Kidney capillary endothelial cell (primary cell): ENCODE data around the gene MYLK.
A peak's percentile ranks its signal among the peaks of the same experiment; 100 is the strongest.
"Not testable (repeated sequence)": the region's sequence is repeated elsewhere in the genome, so short reads cannot be mapped to it uniquely, and the experiment has no call there.

ENCODE experiments used
- DNase-seq: peaks from one replicate; pipeline ENCODE4 v3.0.0-alpha.2; 2018; ENCODE audit warnings: low spot score

Gene MYLK

DNA sequence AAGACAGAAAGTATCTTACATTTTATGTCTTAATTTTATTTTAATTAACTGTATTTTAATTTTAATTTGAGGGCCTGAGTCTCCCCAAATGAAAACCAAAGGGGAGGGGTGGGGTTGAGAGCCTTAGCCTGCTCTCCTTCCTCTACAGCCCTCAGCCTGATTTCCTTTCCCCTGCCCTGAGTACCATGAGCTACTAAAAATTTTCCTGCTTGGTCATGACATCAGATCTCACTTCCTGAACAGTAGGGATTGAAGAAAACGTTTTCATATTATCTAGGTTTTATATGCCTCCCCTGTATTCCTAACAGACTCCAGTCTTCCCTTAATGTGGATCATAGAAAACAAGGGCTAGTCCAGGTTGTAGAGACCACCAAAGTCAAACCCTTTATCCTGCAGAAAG, 133.9 kb downstream of the MYLK start:
- peak; percentile 20 for DNase-seq

DNA sequence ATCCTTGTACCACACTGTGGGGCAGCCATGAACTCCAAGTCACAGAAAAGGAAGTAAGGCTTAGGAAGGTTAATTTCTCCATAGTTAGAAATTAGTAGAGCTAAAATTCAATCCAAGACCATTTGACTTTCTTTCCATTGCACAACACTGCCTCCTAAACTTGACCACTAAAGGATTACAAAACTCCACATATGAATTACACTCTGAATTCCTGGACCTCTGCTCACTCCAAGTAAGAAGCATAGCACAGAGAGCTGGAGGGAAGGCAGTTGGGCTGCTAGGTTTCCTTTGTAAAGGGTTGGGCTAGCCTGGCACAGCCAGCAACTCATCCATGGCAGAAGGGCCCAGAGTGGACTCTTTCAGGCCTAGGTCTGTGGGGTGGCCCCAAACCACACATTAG, 134.4 kb downstream of the MYLK start:
- no peak for DNase-seq

DNA sequence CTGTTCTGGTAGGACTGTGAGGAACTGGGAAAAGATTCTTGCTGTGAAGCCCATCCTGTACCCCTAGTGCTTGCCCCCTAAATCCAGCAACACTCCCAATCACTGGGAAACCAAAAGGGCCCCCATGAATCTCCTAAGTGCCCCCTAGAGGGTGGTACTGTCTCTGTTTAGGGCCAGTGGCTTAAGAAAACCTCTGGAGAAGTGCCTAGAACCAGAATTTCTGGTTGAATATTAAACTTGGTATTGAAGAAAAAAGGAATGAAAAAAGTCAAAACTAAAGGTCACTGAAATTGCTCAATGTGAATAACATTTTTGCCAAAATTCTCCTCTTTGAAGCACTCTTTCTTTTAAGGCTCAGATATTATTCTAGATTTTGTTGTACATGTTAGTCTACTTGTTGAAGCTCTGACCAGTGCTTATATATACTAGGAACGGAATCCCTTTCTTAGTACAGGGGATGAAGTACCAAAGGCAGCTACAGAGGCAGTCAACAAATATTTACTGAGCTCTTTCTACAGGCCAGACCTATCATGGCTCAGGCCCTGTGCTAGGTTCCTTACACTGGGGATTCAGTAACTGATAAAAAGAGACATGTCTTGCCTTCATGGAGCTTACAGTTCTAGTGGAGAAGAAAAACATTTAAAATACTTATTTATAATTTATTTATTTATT, 138.8 kb downstream of the MYLK start:
- no peak for DNase-seq

DNA sequence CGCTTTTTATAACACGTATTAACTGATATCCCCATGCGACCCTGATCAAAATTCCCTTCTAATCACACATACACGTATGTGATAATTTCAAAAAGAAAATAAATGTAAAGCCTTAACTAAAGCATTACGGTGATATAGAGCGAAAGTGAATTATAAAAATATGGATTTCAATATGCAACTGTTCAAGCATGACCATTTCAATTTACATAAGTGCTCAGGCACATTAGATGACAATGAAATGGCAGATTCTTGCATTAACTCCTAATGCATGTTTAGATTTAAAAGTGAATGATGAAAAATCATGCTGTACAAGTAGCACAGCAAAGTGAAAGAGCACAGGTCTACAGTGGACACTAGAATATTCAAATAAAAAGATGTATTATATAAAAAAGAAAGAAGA, 140.1 kb downstream of the MYLK start:
- no peak for DNase-seq

DNA sequence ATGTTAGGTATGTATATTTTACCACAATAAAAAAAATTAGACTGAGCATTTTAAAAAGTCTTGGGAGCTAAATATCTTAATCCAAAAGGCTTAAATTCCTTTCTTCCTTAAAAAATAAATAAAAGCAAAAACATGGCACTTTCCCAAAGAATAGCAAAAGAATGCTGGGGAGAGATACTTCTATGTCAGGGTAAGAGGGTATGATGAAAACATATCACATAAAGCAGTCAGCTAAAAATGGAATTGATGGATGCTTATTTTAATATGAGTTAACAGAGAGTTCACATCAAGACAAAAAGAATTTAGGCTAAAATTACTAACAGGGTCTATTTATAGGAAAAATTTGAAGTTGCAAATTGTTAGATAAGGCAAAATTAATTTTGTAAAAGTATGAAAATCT, 141.0 kb downstream of the MYLK start:
- no peak for DNase-seq

DNA sequence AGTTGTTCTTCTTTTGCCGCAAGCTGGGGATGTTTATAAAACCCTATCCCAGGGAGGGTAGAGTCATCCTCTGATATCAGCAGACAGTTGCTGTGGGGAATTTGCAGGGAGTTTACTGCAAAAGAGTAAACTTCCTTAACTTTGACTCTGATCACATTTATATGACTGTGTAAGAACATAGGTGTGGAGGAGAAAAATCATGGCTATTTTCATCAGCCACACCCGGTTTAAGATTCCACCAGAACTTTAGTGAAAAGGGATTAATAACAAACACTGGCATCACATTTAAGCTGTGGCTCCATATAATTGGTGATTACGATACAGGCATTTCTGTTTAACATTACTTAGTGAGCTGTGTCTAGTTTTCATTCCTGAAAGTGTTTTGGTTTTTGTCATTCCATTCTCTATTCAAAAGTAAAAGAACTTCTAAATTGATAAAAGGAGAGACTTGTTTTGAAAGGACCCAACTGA, 143.1 kb downstream of the MYLK start:
- no peak for DNase-seq

DNA sequence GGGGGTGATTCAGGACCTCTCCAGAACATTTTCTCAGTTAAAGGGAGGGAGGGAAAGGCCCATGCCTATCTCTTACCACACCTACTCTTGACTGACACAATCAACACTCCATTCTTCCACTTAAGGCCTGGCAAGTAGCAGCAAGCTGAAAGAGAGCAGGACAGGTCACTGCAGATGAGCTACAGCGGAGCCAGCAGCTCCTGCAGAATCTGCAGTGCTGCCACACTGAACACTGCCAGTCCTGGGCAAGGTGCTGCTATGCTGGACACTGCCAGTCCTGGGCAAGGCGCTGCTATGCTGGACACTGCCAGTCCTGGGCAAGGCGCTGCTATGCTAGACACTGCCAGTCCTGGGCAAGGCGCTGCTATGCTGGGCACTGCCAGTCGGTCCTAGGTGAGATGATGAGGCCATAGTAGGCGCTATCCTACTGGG, 143.7 kb downstream of the MYLK start:
- DNase-seq: no peak

DNA sequence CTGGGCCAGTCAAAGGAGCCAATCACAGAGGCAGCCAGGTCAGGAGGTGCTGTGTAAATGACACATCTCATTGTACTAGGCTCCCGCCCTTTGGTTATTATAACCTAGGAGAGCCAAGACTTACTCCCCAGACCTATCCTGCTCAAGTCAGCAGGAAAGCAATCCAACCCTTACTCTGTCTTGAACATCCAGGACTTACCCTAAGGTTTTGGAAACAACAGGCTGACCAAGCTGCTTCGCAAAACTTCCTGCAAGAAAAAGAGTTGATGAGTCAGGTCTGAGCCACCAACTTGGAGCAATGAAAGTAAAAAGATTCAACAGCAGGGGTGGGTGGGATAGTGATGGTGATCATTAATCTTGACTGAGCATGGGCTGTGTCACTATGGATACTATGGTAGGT, 144.4 kb downstream of the MYLK start:
- DNase-seq: peak; percentile 40

DNA sequence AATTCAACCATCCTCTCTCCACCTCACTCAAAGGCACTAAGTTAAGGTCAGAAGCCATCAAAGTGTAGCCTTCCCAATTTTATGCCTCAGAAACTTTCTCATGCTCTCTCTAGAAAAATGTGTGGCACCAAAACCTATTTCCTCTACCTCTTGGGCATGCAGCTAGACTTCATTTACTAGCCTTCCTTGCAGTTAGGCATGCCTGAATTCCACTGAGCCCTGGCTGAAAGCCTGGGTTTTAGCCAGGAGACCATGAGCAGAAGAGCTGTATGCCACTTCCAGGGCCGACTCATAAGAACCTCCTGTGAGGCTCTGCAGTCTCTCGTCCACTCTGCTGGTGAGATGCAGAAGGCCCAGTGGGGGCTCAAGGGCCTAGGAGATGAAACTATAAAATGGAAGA, 145.0 kb downstream of the MYLK start:
- no peak for DNase-seq

DNA sequence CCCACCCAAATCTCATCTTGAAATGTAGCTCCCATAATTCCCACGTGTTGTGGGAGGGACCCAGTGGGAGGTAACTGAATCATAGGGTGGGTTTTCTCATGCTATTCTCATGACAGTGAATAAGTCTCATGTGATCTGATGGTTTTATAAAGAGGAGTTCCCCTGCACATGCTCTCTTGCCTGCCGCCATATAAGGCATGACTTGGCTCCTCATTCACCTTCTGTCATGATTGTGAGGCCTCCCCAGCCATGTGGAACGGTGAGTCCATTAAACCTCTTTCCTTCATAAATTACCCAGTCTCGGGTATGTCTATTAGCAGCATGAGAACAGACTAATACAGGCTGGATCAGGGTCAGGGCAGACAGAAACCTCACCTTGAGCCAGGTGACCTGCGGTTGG, 145.6 kb downstream of the MYLK start:
- not testable (repeated sequence) for DNase-seq

DNA sequence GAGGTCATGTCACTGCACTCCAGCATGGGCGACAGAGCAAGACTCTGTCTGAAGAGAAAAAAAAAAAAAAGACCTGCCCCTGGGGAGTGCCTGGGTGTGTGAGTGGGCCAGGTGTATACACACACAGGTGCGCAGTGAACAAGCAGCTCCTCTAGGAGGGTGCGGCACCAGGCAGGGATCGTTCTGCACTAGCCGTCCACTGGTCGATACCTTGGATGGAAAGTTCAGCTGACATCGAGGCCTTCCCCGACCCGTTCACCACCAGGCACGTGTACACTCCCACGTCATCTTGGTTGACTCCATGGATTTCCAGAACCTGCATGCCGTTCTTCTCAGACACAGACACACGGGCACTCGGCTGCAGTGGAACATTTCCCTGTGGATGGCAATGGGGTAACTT, 147.0 kb downstream of the MYLK start:
- DNase-seq: no peak

DNA sequence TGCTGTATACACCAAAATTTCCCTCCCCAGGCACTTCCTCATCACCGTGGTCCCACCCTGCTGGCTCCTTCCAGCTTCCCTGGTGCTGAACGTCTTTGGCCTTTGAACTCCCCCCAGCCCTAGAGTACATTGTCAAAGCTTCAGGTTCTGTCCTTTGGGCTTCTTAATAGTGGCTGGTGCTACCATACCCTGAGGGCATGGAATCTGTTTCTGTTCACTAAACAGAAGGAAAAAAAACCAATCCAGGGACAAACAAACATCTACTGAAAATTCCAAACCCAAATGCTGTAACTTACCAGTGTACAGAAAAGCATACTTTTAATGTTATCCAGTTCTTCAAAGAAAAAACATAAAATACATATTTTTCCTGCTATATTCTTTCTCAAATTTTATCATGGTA, 148.7 kb downstream of the MYLK start:
- DNase-seq: no peak

DNA sequence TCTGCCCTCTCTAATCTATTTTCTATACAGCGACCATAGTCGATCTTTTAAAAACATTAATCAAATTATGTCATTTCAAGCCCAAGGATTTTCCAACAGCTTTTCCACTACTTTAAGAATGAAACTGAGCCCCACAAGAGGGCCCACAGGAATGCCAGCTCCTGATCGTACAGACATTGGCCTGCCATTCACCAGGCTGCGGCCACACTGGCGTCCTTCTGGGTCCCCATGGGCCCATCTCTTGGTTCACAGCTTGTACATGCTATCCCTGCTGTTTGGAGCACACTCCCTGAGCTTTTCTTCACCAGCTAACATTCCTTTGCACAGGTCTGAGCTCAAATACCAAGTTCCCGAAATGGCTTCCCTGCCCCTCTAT, 149.6 kb downstream of the MYLK start:
- DNase-seq: no peak

DNA sequence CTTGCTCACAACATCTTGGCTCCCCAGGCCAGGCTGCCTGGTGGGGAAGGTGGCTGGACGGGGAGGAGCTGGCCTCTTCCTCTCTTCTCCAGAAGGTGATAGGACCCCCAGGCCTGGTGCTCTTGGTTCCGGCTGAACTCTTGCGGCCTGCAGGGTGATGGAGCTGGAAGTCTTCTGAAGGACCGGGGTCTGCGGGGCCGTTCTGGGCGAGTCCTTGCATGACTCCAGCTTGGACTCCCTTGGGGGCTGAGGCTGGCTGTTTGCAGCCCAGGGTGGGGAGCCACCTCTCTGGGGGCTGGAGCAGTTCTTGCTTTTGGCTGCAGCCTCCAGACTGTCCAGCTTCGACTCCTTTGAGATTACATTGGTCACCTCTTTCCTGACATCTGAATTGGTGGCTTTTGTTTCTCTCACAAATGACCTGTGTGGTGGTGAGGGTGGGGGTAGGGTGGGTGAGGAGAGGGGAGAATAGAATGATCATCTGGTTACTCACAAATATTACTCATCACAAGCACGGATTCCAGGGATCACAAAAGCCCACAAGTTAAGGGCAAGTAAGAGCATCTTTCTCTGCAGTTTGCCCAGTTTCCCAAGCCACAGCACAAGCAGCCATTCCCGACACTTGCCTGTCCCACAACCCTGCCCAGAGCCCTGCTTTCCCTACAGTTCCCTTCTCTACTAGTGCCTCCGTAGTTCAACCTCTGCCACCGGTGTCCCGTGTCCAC, 150.2 kb downstream of the MYLK start:
- DNase-seq: peak; percentile 63

DNA sequence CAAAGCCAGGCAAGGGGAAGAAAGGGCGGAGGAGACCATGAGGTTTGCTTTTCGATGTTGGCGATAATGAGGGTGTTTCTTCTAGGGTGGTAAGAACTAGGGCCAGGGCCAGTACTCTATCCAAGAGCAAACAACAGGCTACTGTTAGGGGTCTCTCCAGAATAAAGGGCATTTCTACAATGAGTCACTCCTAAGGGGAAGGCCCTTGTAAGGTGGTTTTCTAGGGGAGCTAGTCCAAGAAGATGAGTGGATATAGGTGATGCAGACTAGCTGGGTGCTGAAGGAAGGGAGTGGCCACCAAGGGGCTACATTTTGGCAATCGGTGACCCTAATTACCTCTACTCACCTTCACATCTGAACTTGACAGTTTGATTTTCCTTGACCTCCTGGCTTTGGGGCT, 150.8 kb downstream of the MYLK start:
- DNase-seq: no peak

DNA sequence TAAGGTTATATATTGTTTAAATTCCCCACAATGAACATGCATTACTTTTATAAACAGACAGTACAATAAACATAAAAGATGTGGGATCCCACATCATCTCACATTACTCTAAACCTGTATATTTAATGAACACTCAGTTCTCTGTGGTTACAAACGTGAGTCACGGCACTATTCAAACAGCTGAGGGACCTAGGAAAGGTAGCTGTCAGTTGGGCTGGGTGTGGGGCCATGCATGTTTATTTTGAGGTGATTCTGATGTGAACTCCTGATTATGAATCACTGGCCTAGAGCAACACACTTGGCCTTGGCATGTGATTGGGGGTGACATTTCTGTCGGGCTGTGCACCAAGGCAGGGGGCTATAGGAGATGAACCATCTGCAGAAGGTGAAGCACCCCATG, 151.7 kb downstream of the MYLK start:
- no peak for DNase-seq

DNA sequence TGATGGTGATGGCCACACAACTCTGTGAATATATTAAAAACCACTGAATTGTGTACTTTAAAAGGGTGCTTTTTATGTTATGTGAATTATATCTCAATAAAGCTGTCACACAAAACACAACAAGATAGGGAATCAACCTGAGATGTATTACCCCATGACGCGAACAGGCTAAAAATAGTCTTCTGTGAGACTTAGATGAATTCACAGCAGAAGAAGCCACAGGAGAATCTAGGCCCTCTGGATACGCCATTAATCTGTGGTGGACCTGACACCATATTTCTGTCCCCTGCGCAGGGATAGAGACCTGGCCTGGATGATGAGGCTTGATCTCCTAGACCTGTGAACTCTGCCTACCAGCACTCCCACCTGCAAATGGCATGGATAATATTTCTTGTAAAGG, 153.3 kb downstream of the MYLK start:
- DNase-seq: no peak

DNA sequence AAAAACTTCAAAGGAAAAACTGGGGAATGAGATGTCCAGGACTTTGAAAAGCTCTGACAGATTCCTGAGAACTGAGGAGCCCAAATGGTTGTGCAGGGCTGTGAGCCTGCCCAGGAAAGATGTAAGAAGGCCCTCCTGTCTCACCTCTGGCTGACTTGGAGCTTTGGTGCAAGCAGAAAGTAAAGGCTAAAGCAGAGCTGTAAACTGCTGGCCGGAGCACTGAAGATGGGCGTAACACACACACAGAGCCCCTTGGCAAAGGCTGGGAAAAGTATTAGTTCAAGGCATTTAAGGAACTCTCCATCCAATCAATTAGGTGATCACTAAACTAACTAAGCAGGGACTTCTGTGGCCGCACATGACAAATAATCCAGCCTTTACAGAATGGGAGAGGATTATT, 155.1 kb downstream of the MYLK start:
- DNase-seq: no peak

DNA sequence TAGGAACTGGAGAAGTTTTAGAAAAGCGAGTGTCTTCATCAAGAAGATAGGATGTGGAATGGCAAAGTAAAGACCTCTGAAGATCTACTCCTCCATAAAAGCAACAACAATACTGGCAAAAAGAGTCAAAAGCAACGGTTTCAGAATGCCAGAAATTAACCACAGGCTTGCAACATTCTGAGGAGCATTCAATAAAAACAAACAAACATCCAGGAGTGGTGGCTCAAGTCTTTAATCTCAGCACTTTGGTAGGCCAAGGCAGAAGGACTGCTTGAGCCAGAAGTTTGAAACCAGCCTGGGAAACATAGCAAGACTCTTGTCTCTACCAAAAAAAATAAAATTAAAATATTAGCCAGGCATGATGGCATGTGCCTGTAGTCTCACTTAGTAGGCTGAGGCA, 156.1 kb downstream of the MYLK start:
- no peak for DNase-seq

DNA sequence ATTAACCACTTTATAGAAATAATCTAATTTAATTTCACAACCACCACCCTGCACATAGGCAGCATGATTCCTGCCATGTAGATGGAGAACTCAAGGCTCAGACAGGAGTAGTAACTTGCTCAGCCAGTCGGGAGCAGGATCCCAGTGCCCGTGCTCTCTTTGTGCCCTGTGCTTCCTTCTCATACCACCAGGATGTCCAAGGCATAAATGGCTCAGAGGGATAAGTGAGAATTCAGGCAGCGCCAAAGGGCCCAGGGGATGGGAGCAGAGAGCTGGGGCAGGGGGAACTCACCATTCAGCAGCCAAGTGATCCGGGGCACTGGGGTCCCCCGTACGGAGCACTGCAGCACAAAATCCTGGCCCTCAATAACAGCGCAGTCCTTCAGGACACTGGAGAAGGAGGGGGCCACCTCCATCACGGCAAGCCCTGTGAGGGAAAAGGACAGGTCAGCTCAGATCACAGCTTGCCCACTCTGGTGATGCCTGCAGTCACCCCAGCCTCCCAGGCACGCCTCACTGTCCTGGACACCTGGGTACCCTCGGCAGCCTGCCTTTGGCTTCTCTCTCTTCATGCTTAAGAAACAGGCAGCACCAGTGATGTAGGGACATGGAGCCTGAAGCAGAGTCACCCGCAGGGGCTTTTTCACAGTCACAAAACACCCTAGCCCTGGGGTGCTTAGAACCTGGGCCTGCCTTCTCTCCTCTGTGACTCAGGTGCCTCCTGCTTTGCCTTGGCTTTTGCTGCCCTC, 158.3 kb downstream of the MYLK start:
- no peak for DNase-seq

DNA sequence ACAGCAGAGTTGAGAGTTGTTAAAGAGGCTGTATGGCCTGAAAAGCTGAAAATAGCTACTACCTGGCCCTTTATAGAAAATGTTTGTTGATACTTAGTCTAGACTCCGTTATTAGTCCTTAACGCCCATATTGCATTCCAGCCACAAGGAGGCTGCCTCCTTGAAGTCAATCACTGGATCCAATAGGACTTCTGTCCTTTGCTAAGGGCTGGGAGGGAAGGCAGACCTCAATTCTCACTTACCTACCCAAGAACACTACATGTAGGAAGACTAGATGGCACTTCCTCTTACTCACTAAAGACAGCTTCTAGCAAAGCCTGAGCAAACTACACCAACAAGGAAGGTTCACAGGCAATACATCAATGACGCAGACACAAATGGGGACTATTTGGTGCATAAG, 159.8 kb downstream of the MYLK start:
- no peak for DNase-seq

DNA sequence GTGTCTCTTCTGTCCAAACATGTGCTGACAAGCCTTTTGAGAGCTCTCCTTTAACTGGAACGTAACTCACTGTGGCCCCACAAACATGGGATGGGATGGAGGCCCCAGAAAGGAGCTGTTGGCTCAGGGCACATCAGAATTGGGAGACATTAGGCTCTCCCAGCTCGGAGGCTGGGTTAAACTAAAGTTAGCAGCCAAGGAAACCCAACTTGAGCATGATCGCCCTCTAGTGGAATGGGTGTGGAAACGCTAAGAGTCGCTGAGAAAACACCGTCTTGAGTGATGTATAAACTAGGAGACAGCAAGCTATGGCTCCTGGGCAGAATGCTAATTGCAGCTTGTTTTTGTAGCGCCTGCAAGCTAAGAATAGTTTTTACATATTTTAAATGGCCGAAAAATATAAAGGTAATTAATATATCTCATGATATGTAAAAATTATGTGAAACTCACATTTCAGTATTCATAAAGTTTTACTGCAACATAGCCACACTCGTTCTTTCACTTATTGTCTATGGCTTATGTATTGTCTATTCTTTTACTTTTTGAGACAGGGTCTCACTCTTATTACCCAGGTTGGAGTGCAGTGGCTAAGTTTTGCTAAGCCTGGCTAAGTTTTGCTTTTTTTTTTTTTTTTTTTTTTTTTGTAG, 160.5 kb downstream of the MYLK start:
- DNase-seq: peak; percentile 71

DNA sequence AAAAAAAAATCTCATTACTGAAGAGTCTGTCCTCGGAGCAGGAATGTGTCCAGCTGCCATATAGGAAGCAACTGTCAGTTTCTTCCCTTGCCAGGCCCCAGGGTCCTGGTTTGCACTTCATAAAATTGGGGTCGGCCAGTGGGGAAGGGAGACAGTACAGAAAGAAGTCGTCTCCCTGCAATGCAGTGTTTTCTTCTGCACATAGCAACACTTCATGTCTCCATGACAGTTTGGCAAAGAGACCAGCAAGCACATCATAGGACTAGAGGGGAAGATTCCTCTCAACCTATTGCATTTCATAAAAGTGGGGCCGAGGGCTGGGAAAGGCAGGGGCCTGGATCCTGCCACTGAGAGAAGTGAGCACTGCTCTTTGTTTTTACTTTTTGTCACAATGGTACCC, 161.1 kb downstream of the MYLK start:
- DNase-seq: no peak
